Measurements from ENCODE around the gene SMARCAL1.

GRCh38 chr2:216416571-216417307 lies 4.5 kb downstream of the SMARCAL1 start:
- no peak for TF ChIP-seq ZBTB33 (IDR thresholded peaks at IDR 0.05; ENCODE audit: borderline replicate concordance, low read depth)
- TF ChIP-seq CHD2 (IDR thresholded peaks at IDR 0.05; ENCODE audit: low read length, partially characterized antibody) = no peak
- TF ChIP-seq NFIC (IDR thresholded peaks at IDR 0.05; ENCODE audit: borderline replicate concordance) = no peak
- no peak for TF ChIP-seq EP300 (IDR thresholded peaks at IDR 0.05; ENCODE audit: borderline replicate concordance in 1 of 2, low read depth in 1 of 2, low read length in 1 of 2)
- TF ChIP-seq RFX5 (IDR thresholded peaks at IDR 0.05; ENCODE audit: low read length) = no peak
- TF ChIP-seq, protein P1, sequence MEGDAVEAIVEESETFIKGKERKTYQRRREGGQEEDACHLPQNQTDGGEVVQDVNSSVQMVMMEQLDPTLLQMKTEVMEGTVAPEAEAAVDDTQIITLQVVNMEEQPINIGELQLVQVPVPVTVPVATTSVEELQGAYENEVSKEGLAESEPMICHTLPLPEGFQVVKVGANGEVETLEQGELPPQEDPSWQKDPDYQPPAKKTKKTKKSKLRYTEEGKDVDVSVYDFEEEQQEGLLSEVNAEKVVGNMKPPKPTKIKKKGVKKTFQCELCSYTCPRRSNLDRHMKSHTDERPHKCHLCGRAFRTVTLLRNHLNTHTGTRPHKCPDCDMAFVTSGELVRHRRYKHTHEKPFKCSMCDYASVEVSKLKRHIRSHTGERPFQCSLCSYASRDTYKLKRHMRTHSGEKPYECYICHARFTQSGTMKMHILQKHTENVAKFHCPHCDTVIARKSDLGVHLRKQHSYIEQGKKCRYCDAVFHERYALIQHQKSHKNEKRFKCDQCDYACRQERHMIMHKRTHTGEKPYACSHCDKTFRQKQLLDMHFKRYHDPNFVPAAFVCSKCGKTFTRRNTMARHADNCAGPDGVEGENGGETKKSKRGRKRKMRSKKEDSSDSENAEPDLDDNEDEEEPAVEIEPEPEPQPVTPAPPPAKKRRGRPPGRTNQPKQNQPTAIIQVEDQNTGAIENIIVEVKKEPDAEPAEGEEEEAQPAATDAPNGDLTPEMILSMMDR (IDR thresholded peaks at IDR 0.05) = no peak
- no peak for TF ChIP-seq MXI1 (IDR thresholded peaks at IDR 0.05; ENCODE audit: low read depth, low read length)
- no peak for TF ChIP-seq EZH2phosphoT487 (IDR thresholded peaks at IDR 0.05; ENCODE audit: borderline replicate concordance, low read depth)
- no peak for TF ChIP-seq SIN3A (IDR thresholded peaks at IDR 0.05; ENCODE audit: borderline replicate concordance, low read depth, low read length)
- no peak for TF ChIP-seq RAD21 (IDR thresholded peaks at IDR 0.05; ENCODE audit: low read length)
- no peak for TF ChIP-seq POLR2AphosphoS5 (IDR thresholded peaks at IDR 0.05; ENCODE audit: low read depth, low read length)
- TF ChIP-seq SMC3 (IDR thresholded peaks at IDR 0.05; ENCODE audit: low read depth, low read length) = no peak
- no peak for TF ChIP-seq JUND (IDR thresholded peaks at IDR 0.05)

Measured in SK-N-SH (cell line).